ENCODE data around the gene TBX19.

Gene TBX19

GRCh38 chr1:168280296-168280927 is at the start of gene TBX19:
Gene TBX19 (plus strand): TSS chr1:168280877. CDS start chr1:168281091, 214 bp downstream.
- intact Hi-C loops (cut with DNase I) = no loop called here
- no peak for DNase-seq

- DNase-seq = no peak
- intact Hi-C loops (cut with DNase I) = no loop called here
Observed at GRCh38 chr1:168234846-168235547, 45.7 kb upstream of the TBX19 start.

- intact Hi-C loops (cut with DNase I) = no loop called here
- no peak for DNase-seq
Observed at GRCh38 chr1:168235548-168235885, 45.2 kb upstream of the TBX19 start.

GRCh38 chr1:168235937-168236336 is 44.7 kb upstream of the TBX19 start:
- DNase-seq = no peak
- intact Hi-C loops (cut with DNase I) = no loop called here

GRCh38 chr1:168236836-168237611 is 43.7 kb upstream of the TBX19 start:
- peak in 2 of 10 donors; percentile 13 to 87 for DNase-seq
- intact Hi-C loops (cut with DNase I) = no loop called here

GRCh38 chr1:168243198-168243597 is 37.5 kb upstream of the TBX19 start:
- intact Hi-C loops (cut with DNase I) = no loop called here
- no peak for DNase-seq

GRCh38 chr1:168243636-168244212 is 37.0 kb upstream of the TBX19 start:
- intact Hi-C loops (cut with DNase I) = no loop called here
- no peak for DNase-seq

GRCh38 chr1:168245042-168245441 is 35.6 kb upstream of the TBX19 start:
- DNase-seq = no peak
- intact Hi-C loops (cut with DNase I) = no loop called here

- DNase-seq = no peak
- intact Hi-C loops (cut with DNase I) = no loop called here
Observed at GRCh38 chr1:168246506-168246905, 34.2 kb upstream of the TBX19 start.

- DNase-seq = no peak
- intact Hi-C loops (cut with DNase I) = no loop called here
Observed at GRCh38 chr1:168252204-168252733, 28.4 kb upstream of the TBX19 start.

GRCh38 chr1:168256164-168256563 is 24.5 kb upstream of the TBX19 start:
- intact Hi-C loops (cut with DNase I) = no loop called here
- DNase-seq = no peak

GRCh38 chr1:168257397-168257796 is 23.3 kb upstream of the TBX19 start:
- intact Hi-C loops (cut with DNase I) = no loop called here
- no peak for DNase-seq

- intact Hi-C loops (cut with DNase I) = no loop called here
- no peak for DNase-seq
Observed at GRCh38 chr1:168259567-168259966, 21.1 kb upstream of the TBX19 start.

GRCh38 chr1:168260393-168260792 is 20.3 kb upstream of the TBX19 start:
- intact Hi-C loops (cut with DNase I) = no loop called here
- no peak for DNase-seq

- DNase-seq = no peak
- intact Hi-C loops (cut with DNase I) = no loop called here
Observed at GRCh38 chr1:168261390-168261789, 19.3 kb upstream of the TBX19 start.

GRCh38 chr1:168263130-168263529 is 17.5 kb upstream of the TBX19 start:
- intact Hi-C loops (cut with DNase I) = no loop called here

GRCh38 chr1:168264296-168264695 is 16.4 kb upstream of the TBX19 start:
- intact Hi-C loops (cut with DNase I) = no loop called here
- no peak for DNase-seq

More at GRCh38 chr1:168263130-168263529, 17.5 kb upstream of the TBX19 start:
- no peak for DNase-seq

- intact Hi-C loops (cut with DNase I) = no loop called here
- DNase-seq = no peak
Observed at GRCh38 chr1:168265596-168265995, 15.1 kb upstream of the TBX19 start.

- intact Hi-C loops (cut with DNase I) = no loop called here
Observed at GRCh38 chr1:168266644-168267186, 14.0 kb upstream of the TBX19 start.

GRCh38 chr1:168271636-168272035 is 9.0 kb upstream of the TBX19 start:
- DNase-seq = no peak
- intact Hi-C loops (cut with DNase I) = no loop called here

More at GRCh38 chr1:168266644-168267186, 14.0 kb upstream of the TBX19 start:
- DNase-seq = no peak

GRCh38 chr1:168273575-168273974 is 7.1 kb upstream of the TBX19 start:
- intact Hi-C loops (cut with DNase I) = no loop called here
- DNase-seq = no peak

Data from posterior cingulate gyrus (tissue), 11 donors.